GM19351 (cell line): Measurements from ENCODE around the gene EIF2S3.

Experiments used
- ATAC-seq: cut with Tn5 transposase; IDR thresholded peaks from one replicate; pipeline ENCODE4 v1.9.1; 2021; ENCODE audit warnings: mild to moderate bottlenecking, moderate library complexity; ENCODE audit not compliant: unreplicated experiment

Gene EIF2S3

DNA sequence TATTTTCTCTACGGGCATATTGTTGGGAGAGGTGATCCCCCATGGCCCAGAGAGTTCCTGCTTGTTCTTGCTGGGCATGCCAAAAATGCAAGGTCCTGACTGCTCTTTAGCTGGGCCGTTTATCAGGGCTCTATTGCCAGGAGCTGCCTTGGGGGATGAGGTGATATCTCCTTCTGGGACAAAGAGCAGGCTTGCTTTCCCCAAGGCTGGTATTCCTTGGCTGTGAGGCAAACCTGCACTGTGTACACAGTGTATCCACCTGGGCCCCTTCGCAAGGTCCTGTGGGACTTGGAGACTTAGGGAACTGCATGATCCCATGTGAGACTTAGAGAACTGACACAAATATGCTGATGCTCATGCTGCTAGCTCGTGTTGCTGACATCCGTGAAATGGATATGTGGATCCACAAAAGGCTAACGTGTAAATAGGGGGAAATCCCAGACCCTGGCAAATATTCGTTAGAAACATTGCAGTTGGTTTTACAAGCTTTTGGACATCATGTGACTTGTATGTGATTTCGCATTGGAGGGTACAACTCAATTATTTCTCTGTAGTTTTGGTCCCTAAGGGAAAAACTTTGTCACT lies 70.4 kb downstream of the EIF2S3 start:
- ATAC-seq: no peak
